Loucy (cell line): ENCODE results near the gene ZNF26.

Experiments used
- CTCF ChIP-seq: fragments of 200-600 bp; sonication (generic); conservative IDR thresholded peaks from 2 replicates; pipeline ENCODE4 v1.5.1; 2014; ENCODE audit warnings: mild to moderate bottlenecking, antibody characterized with exemption, low read length
- EZH2phosphoT487 ChIP-seq: fragments of 200-600 bp; IDR thresholded peaks from 2 replicates; pipeline ENCODE4 v1.6.1; 2018; ENCODE audit warnings: antibody characterized with exemption, mild to moderate bottlenecking, moderate library complexity, borderline replicate concordance

- TF ChIP-seq CTCF: no peak
- no peak for TF ChIP-seq EZH2phosphoT487
Measured at GRCh38 chr12:132946246-132946820, 39.8 kb upstream of the ZNF26 start.
